Measurements from ENCODE around the gene EPHA1. TPM values are rescaled to one million over a fixed set of nuclear protein-coding genes. Genes with fewer than 3 reads are reported as not detected.

EPHA1 gene
- total and polyA plus RNA-seq, 2 donors (not counting 3 experiments of a cell fraction or from before 2014, with no cell fraction given): 0.07 TPM; not detected in 1

- intact Hi-C loops (cut with micrococcal nuclease) (no loop called here), dilution Hi-C loops (cut with MboI; ENCODE audit: extremely low pct_ligation_motif_present, low sequenced_read_pairs) (no loop called here)
- ChIA-PET POLR2A (no interaction called here), CTCF (interaction anchor here (1.0 to 1.2 kb wide), 2 partner anchors 9 to 18 kb away, joined by 3 to 5 read pairs; no protein-coding TSS in a partner anchor)
- no peak for TF ChIP-seq CTCF (IDR thresholded peaks at IDR 0.05; ENCODE audit: extremely low read depth in 1 of 2, insufficient read depth in 1 of 2, low read depth in 1 of 2, low read length in 2 of 2)
- no peak for TF ChIP-seq POLR2AphosphoS5 (IDR thresholded peaks at IDR 0.05; ENCODE audit: insufficient read depth, low read depth, low read length)
- TF ChIP-seq JUN (IDR thresholded peaks at IDR 0.05; ENCODE audit: borderline replicate concordance, insufficient read depth, insufficient read length, low read depth): no peak
- no peak for TF ChIP-seq MAX (IDR thresholded peaks at IDR 0.05; ENCODE audit: insufficient read depth, insufficient read length)
- TF ChIP-seq POLR2A (IDR thresholded peaks at IDR 0.05; ENCODE audit: low read depth, low read length): no peak
- TF ChIP-seq FOS (IDR thresholded peaks at IDR 0.05; ENCODE audit: borderline replicate concordance, insufficient read depth, low read length): no peak
- TF ChIP-seq GATA2 (IDR thresholded peaks at IDR 0.05; ENCODE audit: insufficient read depth, insufficient read length, low read depth, low read length): no peak
- no peak for TF ChIP-seq EZH2 (IDR thresholded peaks at IDR 0.05; ENCODE audit: borderline replicate concordance, low read depth, low read length, severe bottlenecking)
- TF ChIP-seq MYC (IDR thresholded peaks at IDR 0.05; ENCODE audit: low read depth, low read length): no peak
- no peak for FAIRE-seq
- H3K36me3 ChIP-seq (ENCODE audit: control insufficient read depth in 2 of 2, extremely low read depth in 1 of 2, insufficient read depth in 2 of 2, low read length in 2 of 2): no peaks in the 10 kb centered on the region
- H3K27me3 ChIP-seq (ENCODE audit: control insufficient read depth in 2 of 2, insufficient read depth in 2 of 2, low read length in 2 of 2): peaks cover 1 to 3% of the 10 kb centered on the region in 2 experiments
- no peaks in the 10 kb centered on the region for H3K4me1 ChIP-seq (ENCODE audit: control insufficient read depth, extremely low read depth, insufficient read depth, low read length)
- no peak for DNase-seq (ENCODE audit: low read depth, low spot score)
- H3K9me1 ChIP-seq (replicated peaks; ENCODE audit: control insufficient read depth, extremely low read depth, insufficient read depth, low read length): no peaks in the 10 kb centered on the region
- no peaks in the 10 kb centered on the region for H4K20me1 ChIP-seq (replicated peaks; ENCODE audit: control insufficient read depth, extremely low read depth, insufficient read depth, low read length)
- H3K9me3 ChIP-seq (replicated peaks; ENCODE audit: control insufficient read depth, insufficient read depth, low read length): no peaks in the 10 kb centered on the region
- H3K9ac ChIP-seq (replicated peaks; ENCODE audit: extremely low read depth, insufficient read depth, low read length): no peak overlapping the region
- H3K4me3 ChIP-seq (replicated peaks in 1 of 3; ENCODE audit: insufficient read depth in 1 of 3, low read depth in 1 of 3, low read length in 3 of 3): no peak overlapping the region
- BruUV-seq (replicated peaks): no TSS peak
- H3K79me2 ChIP-seq (ENCODE audit: control insufficient read depth, insufficient read depth, low read length): no peaks in the 10 kb centered on the region
- H3K27ac ChIP-seq (ENCODE audit: insufficient read depth, low read depth, low read length): no peak overlapping the region
- no peak overlapping the region for H2AFZ ChIP-seq (ENCODE audit: low read depth, low read length)
- H3K4me2 ChIP-seq (ENCODE audit: insufficient read depth, low read length): no peak overlapping the region
These were observed 54.3 kb downstream of the EPHA1 start for GRCh38 chr7:143354376-143354775.

All from endothelial cell of umbilical vein (primary cell).